RWPE2 (cell line): ENCODE measurements around the gene TEX2.
"Not testable (repeated sequence)": the region's sequence is repeated elsewhere in the genome, so short reads cannot be mapped to it uniquely, and the experiment has no call there.

Experiments used
- ATAC-seq: fragments of 200-7000 bp; cut with Tn5 transposase; 3 replicates; pipeline ENCODE4 v1.9.1; 2021; ENCODE audit warnings: low read depth
- DNase-seq: peaks from one replicate; pipeline ENCODE4 v3.0.0-alpha.2; 2020; ENCODE audit warnings: low spot score
- H3K27ac ChIP-seq: fragments of 450-650 bp; 2 replicates; pipeline ENCODE4 v1.5.1; 2017; ENCODE audit warnings: mild to moderate bottlenecking; ENCODE audit not compliant: poor library complexity, severe bottlenecking
- H3K27me3 ChIP-seq: fragments of 250-450 bp; sonication (Bioruptor Pico); 2 replicates; pipeline ENCODE4 v1.5.1; 2021; ENCODE audit warnings: mild to moderate bottlenecking, moderate library complexity; ENCODE audit not compliant: insufficient read depth, poor library complexity, severe bottlenecking
- H3K36me3 ChIP-seq: fragments of 250-450 bp; sonication (Bioruptor Pico); 2 replicates; pipeline ENCODE4 v1.5.1; 2020; ENCODE audit warnings: low read depth, mild to moderate bottlenecking, moderate library complexity
- H3K4me1 ChIP-seq: fragments of 250-450 bp; sonication (Bioruptor Pico); 2 replicates; pipeline ENCODE4 v1.5.1; 2021; ENCODE audit warnings: mild to moderate bottlenecking, moderate library complexity; ENCODE audit not compliant: insufficient read depth, poor library complexity, severe bottlenecking
- H3K4me3 ChIP-seq: fragments of 250-450 bp; sonication (Bioruptor Pico); 2 replicates; pipeline ENCODE4 v1.5.1; 2021; ENCODE audit warnings: mild to moderate bottlenecking, moderate library complexity; ENCODE audit not compliant: severe bottlenecking
- H3K9me3 ChIP-seq: fragments of 250-450 bp; sonication (Bioruptor Pico); 2 replicates; pipeline ENCODE4 v1.5.1; 2021; ENCODE audit warnings: mild to moderate bottlenecking, moderate library complexity; ENCODE audit not compliant: severe bottlenecking
- TF ChIP-seq, protein P1 (sequence below): fragments of 450-650 bp; IDR thresholded peaks from one replicate; pipeline ENCODE4 v1.5.1; 2017; ENCODE audit warnings: mild to moderate bottlenecking, moderate library complexity; ENCODE audit not compliant: poor library complexity, severe bottlenecking

The TEX2 gene

DNA sequence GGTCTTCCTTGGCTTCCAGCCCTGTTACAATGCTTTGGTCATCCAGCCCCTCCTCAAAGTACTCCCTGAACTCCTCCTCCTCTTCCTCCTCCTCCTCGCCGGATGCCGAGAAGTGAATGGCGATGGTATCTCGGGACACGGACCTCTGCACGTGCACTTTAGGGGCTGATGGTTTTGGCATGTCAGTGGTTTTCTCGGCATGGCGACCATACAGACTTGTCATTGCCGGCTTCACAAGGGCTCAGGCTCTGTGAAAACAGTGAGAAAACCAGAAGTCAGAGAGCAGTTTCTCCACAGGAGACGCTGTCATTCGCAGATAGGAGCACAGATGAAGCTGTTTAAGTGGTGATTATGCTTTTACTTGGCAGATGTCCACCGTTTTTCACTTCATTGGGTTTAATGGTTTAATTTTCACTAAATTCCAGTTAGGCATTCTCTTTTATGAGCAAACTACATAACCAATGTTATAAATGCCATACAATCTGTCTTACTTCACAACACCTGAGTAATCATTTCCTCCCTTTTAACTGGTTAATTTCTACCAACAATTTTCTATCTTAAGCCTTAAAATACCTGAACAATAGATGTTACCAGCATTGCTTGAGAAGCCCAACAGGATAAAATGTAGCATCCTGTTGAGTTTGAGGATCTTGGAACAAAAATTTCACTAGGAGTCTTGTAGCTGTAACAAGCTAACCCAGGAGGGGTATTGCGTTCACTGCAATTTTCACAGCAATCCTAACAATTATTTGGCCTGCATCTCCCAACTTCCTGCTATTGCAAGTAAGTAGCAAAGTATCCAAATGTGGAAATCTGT, 48.9 kb downstream of the TEX2 start:
- Histone ChIP-seq H3K27ac (no peak overlapping the region), H3K4me3 (no peak overlapping the region), H3K4me1 (peaks cover 40% of the 10 kb centered on the region), H3K36me3 (peaks cover 33% of the 10 kb centered on the region), H3K27me3 (no peaks in the 10 kb centered on the region), H3K9me3 (no peaks in the 10 kb centered on the region)
- TF ChIP-seq, protein P1, sequence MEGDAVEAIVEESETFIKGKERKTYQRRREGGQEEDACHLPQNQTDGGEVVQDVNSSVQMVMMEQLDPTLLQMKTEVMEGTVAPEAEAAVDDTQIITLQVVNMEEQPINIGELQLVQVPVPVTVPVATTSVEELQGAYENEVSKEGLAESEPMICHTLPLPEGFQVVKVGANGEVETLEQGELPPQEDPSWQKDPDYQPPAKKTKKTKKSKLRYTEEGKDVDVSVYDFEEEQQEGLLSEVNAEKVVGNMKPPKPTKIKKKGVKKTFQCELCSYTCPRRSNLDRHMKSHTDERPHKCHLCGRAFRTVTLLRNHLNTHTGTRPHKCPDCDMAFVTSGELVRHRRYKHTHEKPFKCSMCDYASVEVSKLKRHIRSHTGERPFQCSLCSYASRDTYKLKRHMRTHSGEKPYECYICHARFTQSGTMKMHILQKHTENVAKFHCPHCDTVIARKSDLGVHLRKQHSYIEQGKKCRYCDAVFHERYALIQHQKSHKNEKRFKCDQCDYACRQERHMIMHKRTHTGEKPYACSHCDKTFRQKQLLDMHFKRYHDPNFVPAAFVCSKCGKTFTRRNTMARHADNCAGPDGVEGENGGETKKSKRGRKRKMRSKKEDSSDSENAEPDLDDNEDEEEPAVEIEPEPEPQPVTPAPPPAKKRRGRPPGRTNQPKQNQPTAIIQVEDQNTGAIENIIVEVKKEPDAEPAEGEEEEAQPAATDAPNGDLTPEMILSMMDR = no peak
- ATAC-seq (no peak), DNase-seq (no peak)

DNA sequence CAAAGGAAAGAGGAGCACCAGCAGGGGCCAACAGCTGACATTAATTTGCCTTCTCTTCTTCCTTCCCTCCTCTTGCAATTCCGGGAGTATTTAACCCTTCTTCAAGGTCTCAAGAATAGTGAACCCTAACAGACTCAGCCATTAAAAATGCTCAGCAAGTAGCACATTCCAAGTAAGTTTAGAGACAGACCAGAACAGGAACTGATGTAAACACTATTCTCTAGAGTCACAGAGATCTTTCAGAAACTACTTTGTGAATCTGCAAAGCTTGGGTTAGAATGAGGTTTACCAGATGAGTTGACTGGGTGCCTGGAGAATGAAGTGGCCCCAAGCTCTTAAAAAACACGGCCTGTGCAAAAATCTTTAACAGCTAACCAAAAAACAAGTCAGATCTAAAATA, 50.9 kb downstream of the TEX2 start:
- Histone ChIP-seq H3K4me1 (peaks cover 40% of the 10 kb centered on the region), H3K9me3 (no peaks in the 10 kb centered on the region), H3K27me3 (no peaks in the 10 kb centered on the region), H3K36me3 (peaks cover 41% of the 10 kb centered on the region), H3K27ac (no peak overlapping the region), H3K4me3 (no peak overlapping the region)
- TF ChIP-seq, protein P1 = no peak
- DNase-seq = no peak
- ATAC-seq = no peak

DNA sequence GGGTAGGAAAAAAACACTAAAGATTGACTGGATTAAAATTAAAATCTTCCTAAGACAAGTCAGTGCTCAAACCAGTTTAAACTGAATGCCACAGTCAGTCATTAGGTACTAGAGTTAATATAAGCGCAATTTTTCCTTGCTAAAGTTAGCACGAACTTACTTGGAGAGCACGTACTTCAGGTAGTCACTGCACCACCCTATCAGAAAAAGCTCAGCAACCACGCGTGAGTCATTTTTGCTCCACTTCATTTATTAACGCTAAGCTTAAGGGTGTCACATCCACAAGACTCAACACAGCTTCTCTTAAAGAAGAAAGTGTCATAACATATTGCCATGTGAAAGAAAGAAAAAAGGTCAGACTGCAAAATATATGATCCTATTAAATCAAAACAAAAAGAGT, 53.1 kb downstream of the TEX2 start:
- TF ChIP-seq, protein P1 = no peak
- Histone ChIP-seq H3K36me3 (peaks cover 41% of the 10 kb centered on the region), H3K4me3 (no peak overlapping the region), H3K27ac (peak overlapping the region; percentile 36), H3K27me3 (no peaks in the 10 kb centered on the region), H3K9me3 (no peaks in the 10 kb centered on the region), H3K4me1 (peaks cover 23% of the 10 kb centered on the region)
- DNase-seq (no peak), ATAC-seq (peak; percentile 42; the same call in 1 of the 3 replicates)

DNA sequence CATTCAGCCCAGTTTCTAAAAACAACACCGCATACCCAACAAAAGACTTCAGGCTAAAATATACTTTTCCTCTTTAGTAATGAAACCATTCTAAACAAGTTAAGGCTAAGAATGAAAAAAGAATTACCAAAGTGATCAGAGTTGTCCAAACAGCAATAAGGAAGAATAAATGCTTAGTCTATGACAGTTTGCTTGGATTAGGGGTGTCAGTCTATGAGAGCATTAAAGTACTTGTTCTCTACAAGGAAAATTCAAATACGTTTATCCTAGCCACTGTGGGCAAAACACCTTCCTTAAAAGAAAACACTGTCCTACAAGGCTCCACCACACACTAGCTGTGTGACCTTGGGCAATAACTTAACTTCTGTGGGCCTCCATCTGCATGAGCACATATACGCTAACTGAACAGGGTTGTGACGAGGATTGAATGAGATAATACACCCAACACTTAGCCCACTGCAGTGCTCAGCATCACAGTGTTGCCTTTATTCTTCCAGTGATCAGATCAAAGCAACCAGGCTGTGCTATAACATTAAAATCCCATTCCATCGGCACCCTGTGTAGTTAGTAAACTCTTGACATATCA, 53.6 kb downstream of the TEX2 start:
- H3K4me1 ChIP-seq = peaks cover 18% of the 10 kb centered on the region
- H3K9me3 ChIP-seq = no peaks in the 10 kb centered on the region
- H3K27me3 ChIP-seq = no peaks in the 10 kb centered on the region
- peak overlapping the region; percentile 36 for H3K27ac ChIP-seq
- H3K36me3 ChIP-seq = peaks cover 41% of the 10 kb centered on the region
- DNase-seq = no peak
- TF ChIP-seq, protein P1 = no peak
- no peak for ATAC-seq
- no peak overlapping the region for H3K4me3 ChIP-seq

DNA sequence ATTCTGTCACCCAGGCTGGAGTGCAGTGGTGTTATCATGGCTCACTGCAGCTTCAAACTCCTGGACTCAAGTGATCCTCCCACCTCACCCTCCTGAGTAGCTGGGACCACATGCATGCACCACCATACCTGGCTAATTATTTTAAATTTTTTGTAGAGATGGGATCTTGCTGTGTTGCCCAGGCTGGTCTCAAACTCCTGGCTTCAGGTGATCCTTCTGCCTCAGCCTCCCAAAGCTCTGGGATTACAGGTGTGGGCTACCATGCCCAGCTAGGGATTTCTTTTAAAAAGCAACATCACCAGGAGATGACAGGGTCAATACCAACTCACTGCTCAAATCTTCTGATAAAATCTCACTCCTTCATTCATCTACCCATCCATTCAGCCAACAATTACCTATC, 54.4 kb downstream of the TEX2 start:
- H3K9me3 ChIP-seq, H3K4me3 ChIP-seq, ATAC-seq, DNase-seq, H3K27ac ChIP-seq, H3K27me3 ChIP-seq: not testable (repeated sequence)
- H3K4me1 ChIP-seq = peaks cover 20% of the 10 kb centered on the region
- H3K36me3 ChIP-seq = peaks cover 37% of the 10 kb centered on the region
